Stimulated activated CD8-positive, alpha-beta memory T cell treated with anti-CD3 and anti-CD28 coated beads, Interleukin-2, amount 100 ng/mL, for 1 hour (primary cell): ENCODE measurements around the gene DTD1.

Experiments used
- DNase-seq, 2 donors: peaks; one replicate each; pipeline ENCODE4 v3.0.0-alpha.2; 2020; ENCODE audit warnings: low read depth in 2 of 2

Gene DTD1

DNA sequence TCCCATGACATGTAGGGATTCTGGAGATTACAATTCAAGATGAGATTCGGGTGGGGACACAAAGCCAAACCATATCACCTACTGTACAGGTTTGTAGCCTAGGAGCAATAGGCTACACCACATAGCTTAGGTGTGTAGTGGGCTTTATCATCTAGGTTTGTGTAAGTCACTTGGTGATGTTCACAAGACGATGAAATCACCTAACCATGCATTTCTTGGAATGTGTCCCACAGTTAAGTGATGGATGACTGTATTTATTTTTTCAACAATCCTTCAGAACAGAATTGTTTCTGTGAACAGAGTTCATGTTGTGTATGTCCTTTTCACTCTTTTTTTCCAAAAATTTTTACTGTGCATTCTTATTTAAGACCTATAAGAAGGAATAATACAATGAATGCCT, 76.1 kb downstream of the DTD1 start:
- DNase-seq: no peak

DNA sequence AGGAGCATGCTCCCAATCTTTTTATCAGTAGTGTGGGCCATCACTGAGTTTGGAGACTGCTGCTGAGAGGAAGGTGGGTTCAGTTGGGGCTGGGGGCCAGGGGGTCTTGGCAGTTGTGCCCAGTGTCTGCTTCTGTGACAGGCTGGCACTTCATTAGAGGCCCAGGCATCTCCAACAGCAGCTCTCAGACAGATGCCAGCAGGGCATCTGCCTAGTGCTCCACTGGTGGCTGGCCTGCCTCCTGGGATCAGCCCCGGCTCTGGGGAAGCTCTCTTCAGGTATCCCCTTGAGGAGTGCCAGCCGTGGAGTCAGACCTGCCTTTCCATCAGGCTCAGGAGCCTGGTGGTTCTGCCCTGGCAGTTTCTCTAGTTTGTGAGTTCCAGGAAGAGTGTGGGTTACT, 77.3 kb downstream of the DTD1 start:
- DNase-seq: no peak

DNA sequence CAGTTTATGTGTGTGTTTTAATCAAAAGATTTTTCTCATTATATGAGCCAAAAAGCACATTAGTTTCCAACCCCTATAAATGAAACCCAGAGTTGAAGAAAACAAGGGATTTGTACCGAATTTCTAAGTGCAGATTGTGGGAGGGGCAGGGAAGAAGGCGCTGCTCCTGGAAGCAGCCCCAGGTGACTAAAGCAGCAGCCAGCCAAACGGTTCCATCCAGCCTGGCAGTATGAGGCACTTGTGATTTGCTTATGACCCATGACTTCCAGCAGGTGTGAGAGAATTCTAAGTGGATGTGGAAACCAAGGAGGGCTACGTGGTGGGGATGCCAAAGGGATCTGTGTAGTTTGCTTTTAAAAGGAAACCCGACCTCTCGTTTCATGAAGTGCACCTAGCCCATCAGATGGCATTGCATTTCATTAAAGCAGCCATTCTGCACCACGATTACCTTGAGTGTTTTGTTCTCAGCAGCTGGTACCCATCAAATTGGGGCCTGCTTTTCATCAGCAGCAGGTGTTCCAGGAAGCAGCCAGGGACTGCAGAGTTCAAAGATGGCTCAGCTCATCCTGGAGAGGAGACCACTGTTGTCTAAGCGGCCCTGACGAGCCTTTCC, 79.1 kb downstream of the DTD1 start:
- no peak for DNase-seq

DNA sequence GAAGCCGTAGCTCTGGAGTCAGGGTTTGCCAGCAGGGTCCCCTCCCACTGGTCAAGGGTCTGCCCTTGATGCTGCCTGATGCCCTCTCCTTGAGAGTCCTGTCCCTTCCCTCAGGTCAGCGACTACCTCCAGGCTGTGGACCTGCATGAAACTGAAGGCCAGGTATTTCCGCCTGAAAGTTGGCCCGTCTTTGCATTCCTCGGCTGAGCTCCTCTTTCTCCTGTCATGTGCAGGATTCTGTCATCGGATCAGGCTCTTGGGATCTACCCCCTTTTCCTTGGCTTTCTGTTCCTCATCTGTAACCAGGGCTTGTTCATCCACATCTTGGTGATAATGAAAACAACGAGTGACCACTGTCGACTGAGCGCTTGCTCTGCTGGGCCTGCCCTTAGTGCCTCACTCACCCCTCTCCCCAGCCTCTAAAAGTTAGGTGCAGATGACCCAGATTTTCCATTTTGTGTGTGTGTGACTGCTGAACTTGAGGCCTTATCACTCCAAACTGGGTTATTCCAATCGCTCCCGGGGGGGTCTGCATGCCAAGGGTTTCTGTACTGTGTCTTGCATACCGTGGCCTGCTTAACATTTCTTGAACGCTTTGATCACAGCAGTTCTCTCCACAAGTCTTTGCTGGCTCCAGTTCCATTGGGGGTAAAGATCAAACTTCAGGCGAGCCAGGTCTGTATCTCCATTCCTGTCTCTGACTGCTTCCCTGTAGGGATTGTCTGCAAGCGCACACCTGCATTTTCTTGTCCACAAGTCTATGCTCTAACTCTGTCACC, 81.6 kb downstream of the DTD1 start:
- no peak for DNase-seq

DNA sequence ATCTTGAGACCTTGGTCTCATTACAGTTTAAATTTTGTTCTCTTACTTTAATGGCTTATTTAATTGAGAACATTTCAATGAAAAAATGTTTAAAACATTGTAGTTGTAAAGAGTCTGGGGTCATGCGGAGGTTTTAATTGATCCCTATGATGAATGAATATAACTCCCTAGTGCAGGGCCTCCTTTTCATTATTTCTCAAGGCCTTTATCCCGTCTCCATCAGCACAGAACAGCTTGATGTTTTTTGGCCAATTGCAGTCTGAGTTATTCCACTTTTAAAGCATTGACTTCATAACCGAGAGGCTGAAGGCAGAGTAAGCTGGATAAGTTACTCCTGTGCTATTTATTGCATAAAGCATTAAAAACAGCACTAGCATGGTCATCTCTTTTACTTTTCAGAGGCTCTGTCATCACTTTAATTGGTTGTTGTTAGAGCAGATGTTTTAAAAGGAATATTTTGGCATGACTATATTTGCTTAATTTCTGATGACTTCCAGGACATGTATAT, 83.4 kb downstream of the DTD1 start:
- no peak for DNase-seq

DNA sequence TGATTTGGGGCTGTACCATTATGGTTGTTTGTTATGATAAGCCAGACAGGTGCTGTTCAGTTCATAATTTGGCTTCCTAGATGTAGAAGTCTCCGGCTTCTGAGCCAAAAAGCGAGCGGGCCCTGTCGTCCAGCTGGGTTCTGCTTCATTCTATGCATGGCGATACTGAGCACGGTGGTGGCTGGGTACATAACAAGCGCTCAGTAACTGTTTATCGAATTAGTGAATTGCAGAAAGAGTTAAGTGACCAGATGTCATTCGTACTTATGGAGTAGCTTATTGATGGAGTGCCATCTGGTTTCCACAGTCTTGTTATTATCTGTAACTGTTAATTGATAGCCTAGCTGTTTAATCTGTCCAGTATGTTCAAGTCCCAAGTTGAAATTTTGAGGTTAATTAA, 85.0 kb downstream of the DTD1 start:
- no peak for DNase-seq

DNA sequence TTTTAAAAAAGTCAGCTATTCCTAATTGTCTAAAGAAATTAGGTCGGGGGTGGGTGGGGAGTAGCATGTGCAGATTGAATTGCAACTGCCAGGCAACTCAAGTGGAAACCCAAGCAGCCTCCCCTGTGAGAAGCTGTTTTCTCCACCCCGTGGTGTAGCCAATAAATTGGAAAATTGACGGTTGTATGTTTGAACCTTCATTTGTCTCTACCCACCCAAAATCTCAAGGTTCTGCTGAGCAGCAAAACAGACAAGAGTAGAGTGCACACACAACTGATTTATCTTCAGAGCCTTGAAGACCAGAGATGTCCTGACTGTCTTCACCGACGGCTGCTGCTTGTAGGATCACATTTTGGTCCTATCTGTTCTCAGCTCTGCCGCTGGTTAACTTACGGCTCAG, 88.5 kb downstream of the DTD1 start:
- DNase-seq: no peak

DNA sequence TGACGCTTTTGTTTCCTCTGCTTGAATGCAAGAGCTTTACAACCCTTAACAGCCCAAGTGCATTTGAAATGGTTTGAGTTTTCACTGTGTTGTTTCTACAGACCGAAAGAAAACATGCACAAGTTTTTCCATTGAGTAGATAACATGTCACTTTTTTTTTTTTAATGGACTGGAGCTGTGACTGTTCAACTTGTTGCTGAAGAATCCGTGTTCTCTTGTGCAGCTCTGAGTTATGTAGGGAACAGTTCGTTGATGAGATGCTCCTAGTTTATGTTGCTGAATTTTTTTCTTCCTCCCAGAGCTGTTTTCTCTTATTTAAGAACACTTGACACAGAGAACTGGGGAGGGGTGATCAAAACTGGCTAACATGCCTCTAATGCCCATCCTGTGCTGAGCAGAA, 89.3 kb downstream of the DTD1 start:
- no peak for DNase-seq

DNA sequence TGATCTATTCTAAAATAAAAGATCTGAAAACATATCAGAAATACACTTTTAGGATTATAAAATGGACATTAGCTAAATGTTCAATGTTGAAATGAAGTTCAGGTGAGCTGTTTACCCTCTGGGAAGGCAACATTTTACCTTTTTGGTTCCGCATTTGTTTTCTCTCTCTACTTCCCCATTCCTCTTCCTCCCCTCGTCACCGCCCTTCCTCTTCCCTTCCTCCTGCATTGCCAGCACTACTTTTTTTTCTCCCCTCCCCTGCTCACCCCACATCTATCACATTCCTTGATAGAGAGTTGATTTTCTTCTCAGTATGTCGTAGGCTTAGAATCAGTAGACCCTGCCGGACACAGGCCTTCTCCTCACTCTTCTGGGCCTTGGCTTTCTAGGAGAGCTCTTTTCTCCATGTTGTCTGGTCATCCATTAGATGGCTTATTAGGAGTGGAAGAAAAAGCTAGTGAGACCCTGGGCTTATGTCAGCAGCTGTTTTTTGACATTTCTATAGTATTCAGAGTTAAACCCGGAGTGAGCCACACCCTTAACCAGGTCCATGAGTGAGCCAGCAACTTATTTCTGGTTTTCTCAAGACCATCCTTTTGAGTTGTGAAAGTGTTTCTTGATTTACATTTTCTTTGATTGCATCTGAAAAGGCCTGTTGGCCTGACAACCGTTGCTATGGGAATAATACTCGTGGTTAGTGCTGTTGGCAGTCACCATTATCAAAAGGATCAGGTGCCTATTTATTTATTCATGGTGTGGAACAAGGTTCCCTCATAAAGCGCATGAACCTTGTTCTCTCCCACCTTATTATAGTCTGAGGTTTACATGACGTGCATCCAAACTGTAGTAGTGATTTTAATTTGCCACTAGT, 90.9 kb downstream of the DTD1 start:
- DNase-seq: no peak

DNA sequence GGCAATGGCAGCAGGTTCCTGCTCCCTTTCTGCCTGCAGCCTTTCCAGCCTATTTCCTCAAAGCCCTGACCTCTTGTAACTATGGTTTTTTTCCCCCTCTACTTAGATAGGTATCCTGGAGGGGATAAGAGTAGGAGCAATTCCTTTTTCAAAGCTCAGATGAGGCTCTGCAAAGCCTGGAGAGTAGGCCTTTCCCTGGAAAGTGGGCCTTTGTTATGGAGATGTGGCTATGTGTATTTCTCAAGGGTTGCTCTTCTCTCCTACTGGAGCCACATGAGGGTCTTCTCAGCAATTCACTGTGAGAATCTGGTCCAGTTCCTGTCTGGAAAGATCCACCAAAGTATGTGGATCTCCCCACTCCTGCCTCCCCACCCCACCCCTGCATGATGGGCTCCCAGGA, 96.0 kb downstream of the DTD1 start:
- no peak for DNase-seq

DNA sequence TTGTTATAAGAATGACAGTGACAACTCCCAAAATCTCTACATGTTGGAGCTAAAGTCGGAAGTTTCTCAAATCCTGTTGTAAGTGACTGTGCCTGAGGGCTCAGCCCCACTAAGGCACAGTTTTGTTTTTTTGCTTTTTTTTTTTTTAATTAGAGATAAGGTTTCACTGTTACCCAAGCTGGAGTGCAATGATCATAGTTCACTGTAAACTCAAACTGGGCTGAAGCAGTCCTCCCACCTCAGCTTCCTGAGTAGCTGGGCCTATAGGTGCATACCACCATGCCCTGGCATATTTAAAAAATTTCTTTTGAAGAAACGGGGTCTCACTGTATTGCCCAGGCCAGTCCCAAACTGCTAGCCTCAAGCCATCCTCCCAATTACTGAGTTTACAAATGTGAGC, 96.9 kb downstream of the DTD1 start:
- DNase-seq: no peak

DNA sequence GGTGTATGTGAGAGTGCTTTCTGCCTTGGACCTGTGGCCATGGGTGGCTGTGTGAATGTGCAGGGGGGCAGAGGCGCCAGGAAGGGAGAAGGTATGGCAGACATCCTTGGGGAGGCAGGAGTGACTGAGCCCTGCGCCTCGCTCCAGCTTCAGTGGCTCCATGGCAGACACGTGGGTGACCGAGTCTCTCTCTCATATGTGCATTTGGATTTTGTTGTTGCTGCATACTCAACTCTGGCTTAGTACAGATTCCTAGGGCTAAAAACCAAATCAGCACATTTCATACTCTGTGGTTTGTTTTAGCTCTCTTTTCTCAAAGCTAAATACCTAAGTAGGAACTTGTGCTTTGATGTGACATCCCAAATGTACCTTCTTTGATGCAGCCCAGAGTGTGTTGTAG, 97.6 kb downstream of the DTD1 start:
- no peak for DNase-seq

DNA sequence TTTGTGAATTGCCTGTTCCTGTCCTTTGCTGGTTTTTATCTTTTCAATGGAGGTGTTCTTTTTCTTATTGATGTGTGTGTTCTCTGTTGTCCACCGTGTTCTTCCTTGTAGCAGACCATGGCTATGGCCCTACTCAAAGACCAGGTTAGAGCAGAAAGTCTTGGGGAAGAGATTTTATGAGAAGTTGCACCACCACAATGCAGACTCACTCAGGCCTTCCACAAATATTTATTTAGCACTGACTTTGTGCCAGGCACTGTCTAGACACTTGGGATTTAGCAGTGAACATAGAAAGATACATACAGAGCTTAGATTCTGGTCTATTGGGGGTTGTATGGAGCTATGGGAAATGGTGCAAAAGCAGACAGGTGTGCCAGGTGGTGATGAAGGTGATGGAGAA, 98.8 kb downstream of the DTD1 start:
- no peak for DNase-seq

DNA sequence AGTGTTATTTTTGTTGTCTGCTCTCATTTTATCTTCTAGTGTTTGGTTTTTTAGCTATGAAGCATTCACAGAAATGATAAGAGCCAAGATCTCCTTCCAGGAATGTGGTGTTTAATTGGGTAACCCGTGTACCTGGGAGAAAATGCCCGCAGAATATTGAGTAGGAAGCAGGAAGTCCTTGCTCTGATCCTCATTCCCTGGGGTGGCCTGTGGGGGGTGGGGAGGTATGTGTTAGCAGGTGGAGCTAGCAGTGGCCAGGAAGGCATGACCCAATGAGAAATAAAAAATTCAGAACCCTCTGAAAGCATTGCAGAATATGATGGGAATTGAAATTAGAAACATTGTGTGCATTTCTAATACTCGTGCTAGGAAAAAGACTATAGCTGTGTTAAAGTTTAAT, 100.8 kb downstream of the DTD1 start:
- no peak for DNase-seq

DNA sequence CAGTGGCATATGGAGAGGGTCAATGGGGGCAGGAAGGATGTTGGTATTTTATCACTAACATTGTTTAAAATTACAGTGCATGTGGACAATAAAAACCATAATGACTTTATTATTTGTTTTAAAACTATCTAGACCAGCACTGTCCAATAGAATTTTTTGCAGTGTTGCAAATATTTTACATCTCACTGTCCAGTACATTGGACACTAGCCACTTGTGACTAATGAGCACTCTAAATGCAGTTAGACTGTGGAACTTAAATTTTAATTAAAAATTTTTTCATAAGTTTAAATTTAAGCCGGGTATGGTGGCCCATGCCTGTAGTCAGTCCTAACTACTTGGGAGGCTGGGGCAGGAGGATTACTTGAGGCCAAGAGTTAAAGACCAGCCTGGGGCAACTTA, 101.7 kb downstream of the DTD1 start:
- DNase-seq: no peak

DNA sequence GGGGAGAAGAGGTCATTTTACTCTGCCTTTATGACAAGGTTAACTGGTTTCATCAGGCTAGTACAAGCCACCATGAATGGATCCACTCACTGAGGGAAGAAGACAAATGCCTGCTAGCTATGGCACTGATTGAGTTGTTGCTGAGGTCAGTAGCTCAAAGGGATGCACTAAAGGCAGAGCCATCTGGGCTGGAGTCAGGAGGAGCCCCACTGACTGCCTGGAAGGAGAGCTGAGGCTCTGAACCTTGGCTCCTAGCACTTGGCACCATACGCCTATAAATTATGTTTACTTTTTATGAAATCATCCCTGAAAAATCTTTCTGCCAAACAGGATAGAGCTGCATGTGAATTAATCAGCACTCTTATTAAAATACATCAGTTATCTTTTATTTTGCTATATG, 104.6 kb downstream of the DTD1 start:
- no peak for DNase-seq

DNA sequence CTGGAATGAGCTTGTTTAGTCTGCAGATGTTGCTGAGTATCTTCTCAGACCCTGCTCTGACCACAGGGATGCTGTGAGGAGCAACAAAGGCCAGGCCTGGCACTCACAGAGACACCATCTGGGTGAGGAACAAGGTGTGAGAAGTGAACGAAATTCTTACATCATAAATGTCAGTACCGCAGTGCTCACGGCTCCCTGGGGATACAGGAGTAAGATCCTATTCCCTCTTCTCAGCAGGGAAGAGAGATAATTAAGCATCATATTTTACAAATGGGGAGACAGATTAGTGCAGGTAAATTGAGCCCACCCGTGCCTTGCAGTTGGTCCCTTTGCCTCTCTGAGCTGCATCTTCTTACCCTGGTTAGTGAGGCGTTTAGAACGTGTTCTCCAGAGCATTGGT, 106.2 kb downstream of the DTD1 start:
- DNase-seq: no peak

DNA sequence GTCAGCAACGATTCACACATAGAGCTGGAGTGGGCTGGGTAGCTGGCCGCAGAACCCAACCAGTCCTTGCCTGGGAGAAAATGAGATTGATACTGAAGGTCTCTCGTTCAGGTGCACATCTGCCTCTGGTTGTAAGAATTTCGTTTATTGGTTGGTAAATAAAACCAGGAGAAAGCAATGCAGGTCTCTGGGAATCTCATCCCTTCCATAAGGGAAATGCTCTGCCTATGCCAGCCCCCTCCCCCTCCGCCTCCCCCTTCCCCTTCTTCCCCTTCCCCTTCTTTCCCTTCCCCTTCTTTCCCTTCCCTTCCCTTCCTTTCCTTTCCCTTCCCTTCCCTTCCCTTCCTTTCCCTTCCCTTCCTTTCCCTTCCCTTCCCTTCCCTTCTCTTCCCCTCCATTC, 107.3 kb downstream of the DTD1 start:
- no peak for DNase-seq

DNA sequence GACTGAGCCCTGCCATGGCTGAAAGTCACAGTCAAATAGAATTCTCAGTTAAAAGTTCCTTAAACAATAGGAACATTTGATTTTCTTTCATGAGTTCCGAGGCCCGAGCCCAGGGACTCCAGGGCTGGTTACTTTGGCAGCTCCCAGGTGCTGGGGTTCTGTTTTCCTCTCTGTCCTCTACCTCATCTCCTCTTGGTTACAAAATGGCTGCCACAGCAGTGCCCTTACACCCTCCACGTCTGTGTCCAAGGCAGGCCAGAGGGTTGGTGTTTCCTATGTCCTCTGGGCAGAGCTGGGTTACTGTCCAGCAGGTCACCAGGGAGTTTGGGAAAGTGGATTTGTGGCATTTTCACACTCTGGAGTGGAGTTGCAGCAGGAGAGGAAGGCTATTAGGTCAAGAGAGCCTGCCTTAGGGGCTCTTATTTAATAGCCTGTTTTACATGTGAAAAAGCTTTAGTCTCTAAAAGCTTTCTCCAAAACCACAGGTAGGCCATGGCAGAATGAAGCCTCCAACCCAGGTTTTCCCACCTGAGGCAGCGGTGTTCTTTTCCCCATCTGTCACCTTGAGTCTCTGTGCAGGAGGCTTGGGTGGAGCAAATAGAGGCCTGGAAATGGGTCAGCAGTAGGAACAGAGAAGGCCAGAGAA, 111.0 kb downstream of the DTD1 start:
- no peak for DNase-seq

DNA sequence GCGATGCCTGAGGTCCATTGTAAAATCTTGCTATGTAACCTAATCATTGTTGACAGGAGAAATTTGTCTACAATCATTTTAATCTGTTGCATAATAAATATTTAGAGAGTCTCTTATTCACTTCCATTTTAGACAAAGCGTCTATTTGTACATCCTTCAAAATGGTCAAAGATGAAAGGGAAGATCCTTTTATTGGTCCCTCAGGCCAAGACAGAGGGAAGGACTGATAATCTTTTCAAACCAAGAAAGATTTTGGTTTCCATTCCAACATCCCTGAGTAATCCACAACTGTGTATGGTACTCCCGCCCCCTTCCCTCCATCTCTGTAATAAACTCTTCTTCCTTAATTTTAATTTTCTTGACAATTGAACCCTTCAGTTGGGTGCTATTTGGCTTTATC, 114.1 kb downstream of the DTD1 start:
- DNase-seq: no peak

DNA sequence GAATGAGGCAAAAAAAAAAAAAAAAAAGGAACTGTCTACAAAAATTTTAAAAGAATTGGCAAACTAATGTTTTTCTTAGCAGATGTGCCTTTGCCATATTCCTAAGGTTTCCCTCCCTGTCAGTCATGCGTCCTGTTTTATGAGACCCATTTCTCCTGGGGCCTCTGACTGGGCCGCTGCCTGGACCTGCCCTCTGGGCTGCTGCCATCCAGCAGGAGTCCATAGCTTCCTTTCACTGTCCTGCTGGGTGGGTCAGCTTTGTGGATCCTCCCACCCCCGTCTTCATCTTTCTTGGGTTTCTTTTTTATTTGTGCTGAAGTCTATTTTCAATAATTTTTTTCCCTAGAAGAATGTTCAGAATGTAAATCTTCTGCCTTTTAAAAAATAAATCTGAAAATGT, 114.9 kb downstream of the DTD1 start:
- no peak for DNase-seq

DNA sequence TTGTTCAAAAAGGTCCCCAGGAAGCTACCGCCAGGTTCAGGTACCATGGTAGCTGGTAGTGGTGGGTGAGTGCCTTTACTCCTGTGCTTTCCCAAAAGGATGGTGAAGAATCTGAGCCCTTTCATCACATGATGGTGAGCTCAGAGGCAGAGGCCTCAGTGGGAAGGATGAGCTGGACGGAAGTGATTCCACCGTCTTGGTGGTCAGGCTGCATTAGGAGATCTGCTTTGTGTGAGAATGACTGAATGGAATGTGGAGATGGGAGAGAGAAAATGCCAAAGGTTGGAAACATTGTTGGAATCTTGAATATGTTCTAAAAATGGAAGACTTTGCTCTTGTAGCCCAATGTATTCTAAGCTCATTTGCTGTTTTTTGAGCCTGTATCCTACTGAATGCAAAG, 117.6 kb downstream of the DTD1 start:
- DNase-seq: no peak
